NCI-H1048 (cell line): ENCODE results near the gene BTN2A1.
"Not testable (repeated sequence)": the region's sequence is repeated elsewhere in the genome, so short reads cannot be mapped to it uniquely, and the experiment has no call there.

Experiments used
- DNase-seq: peaks from one replicate; lab custom pipeline; 2025; lab: John Stamatoyannopoulos, UW

BTN2A1 gene

GRCh38 chr6:26457806-26458688, at the start of gene BTN2A1:
TSS of gene BTN2A1 (plus strand) at chr6:26457955. CDS start at chr6:26458637, 682 bp downstream.
- DNase-seq, result peak; percentile 69

- no peak for DNase-seq
Measured at GRCh38 chr6:26408828-26409730, 48.7 kb upstream of the BTN2A1 start.

GRCh38 chr6:26411751-26412150, 46.0 kb upstream of the BTN2A1 start:
- DNase-seq, result no peak

GRCh38 chr6:26412228-26412627, 45.5 kb upstream of the BTN2A1 start:
- no peak for DNase-seq

- DNase-seq, result no peak
Measured at GRCh38 chr6:26412954-26413353, 44.8 kb upstream of the BTN2A1 start.

- DNase-seq, result no peak
Measured at GRCh38 chr6:26414281-26414680, 43.5 kb upstream of the BTN2A1 start.

GRCh38 chr6:26415036-26415614, 42.6 kb upstream of the BTN2A1 start:
- DNase-seq, result no peak

- DNase-seq, result no peak
Measured at GRCh38 chr6:26415791-26416190, 42.0 kb upstream of the BTN2A1 start.

GRCh38 chr6:26416288-26416687, 41.5 kb upstream of the BTN2A1 start:
- no peak for DNase-seq

- DNase-seq, result not testable (repeated sequence)
Measured at GRCh38 chr6:26418077-26418476, 39.7 kb upstream of the BTN2A1 start.

- DNase-seq, result not testable (repeated sequence)
Measured at GRCh38 chr6:26418795-26419194, 39.0 kb upstream of the BTN2A1 start.

- DNase-seq, result no peak
Measured at GRCh38 chr6:26420688-26421171, 37.0 kb upstream of the BTN2A1 start.

- DNase-seq, result peak; percentile 33
Measured at GRCh38 chr6:26421259-26422144, 36.3 kb upstream of the BTN2A1 start.

- DNase-seq, result no peak
Measured at GRCh38 chr6:26422329-26422728, 35.4 kb upstream of the BTN2A1 start.

GRCh38 chr6:26426691-26427450, 30.9 kb upstream of the BTN2A1 start:
- DNase-seq, result no peak

GRCh38 chr6:26427451-26427809, 30.3 kb upstream of the BTN2A1 start:
- DNase-seq, result no peak

- DNase-seq, result no peak
Measured at GRCh38 chr6:26428206-26428605, 29.5 kb upstream of the BTN2A1 start.

GRCh38 chr6:26430787-26431186, 27.0 kb upstream of the BTN2A1 start:
- no peak for DNase-seq

- DNase-seq, result no peak
Measured at GRCh38 chr6:26431258-26432172, 26.2 kb upstream of the BTN2A1 start.
